Frontal cortex (tissue), 4 donors: ENCODE data around the gene C15orf61. TPM values are rescaled to one million over a fixed set of nuclear protein-coding genes. Genes with fewer than 3 reads are reported as not detected.

ENCODE experiments used
- DNase-seq, 2 donors: peaks; one replicate each; pipeline ENCODE4 v3.0.0; 2012; ENCODE audit warnings: low spot score in 2 of 2
- FAIRE-seq: peaks from 2 replicates; lab custom pipeline; 2012; peaks lifted over from hg19 to GRCh38; lab: Jason Lieb, UNC
- total RNA-seq: library from RNA; depleted of rRNA; stranded (reverse); fragments of >200 nt; gene quantifications from one replicate; pipeline ENCODE4 v1.2.3, GENCODE V29; 2014
- donor health status: control.
- donor health status: control.
- donor health status: control.

Gene C15orf61
- total RNA-seq = 23.6 TPM

DNA sequence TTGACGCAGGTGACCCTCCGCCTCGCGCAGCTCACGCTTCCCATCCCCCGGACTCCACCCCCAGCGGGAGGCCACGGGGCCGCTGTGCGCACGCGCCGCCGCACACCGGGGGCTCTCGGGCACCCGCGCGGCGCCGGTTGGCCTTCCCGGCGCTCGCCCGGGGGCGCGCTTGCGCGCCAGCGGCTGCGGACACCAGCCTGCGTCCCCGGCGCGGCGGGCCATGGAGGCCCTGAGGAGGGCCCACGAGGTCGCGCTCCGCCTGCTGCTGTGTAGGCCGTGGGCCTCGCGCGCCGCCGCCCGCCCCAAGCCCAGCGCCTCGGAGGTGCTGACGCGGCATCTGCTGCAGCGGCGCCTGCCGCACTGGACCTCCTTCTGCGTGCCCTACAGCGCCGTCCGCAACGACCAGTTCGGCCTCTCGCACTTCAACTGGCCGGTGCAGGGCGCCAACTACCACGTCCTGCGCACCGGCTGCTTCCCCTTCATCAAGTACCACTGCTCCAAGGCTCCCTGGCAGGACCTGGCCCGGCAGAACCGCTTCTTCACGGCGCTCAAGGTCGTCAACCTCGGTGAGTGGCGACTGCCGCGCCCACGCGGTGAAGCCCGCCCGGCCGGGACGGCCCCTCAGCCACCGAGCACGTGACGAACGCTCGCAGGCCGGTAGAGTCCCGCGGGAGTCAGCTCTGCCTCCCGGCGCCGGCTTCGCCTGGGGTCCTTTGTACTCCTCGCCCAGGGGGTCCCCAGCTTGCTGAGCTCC is at the start of gene C15orf61:
Gene C15orf61, plus strand, starts transcription at position 103 of the 754 bp plus-strand sequence. Its CDS starts 118 bp downstream, at position 221.
- DNase-seq = peak; percentile 81 to 88
- no peak for FAIRE-seq

DNA sequence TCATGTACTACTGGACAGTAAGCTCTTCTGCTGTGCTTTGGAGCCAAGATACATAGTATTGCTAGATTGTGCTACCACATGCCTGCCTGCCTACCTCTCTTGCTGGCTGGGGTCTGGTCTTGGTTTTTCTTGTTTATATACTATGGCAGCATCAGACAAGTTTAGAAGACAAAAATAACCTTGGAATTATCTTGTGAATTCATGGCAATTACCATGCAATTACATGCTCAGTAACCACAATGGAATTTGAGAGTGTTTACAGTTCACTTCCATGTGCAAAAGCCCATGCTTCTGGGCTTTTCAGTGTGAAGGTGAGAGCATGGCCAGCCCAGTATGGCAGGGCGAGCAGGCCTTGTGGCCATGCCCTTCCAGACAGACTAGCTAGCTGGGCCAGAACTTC is 48.0 kb upstream of the C15orf61 start:
- no peak for FAIRE-seq
- no peak for DNase-seq

GRCh38 chr15:67474405-67475110 is 46.4 kb upstream of the C15orf61 start:
- no peak for FAIRE-seq

GRCh38 chr15:67479781-67480505 is 41.0 kb upstream of the C15orf61 start:
- DNase-seq (no peak), FAIRE-seq (no peak)

More at GRCh38 chr15:67474405-67475110, 46.4 kb upstream of the C15orf61 start:
- DNase-seq = no peak

GRCh38 chr15:67480741-67481140 is 40.2 kb upstream of the C15orf61 start:
- DNase-seq = no peak
- no peak for FAIRE-seq

DNA sequence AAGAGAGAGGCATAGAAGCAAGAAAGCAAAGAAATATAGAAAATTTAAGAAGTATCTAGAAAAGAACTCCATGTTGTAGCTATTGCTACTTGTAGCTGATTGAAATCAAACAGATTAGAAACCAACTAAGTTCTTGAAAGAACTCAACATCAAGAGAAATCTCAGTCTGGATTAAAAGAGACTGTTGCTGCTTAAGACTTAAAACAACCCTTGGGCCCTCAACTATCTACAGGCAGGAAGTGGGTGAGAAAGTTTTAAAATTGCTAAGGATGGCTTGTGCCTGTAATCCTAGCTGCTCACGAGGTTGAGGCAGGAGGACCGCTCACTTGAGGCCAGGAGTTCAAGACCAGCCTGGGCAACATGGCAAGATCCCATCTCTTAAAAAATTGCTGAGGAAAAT is 39.3 kb upstream of the C15orf61 start:
- FAIRE-seq (no peak), DNase-seq (no peak)

- FAIRE-seq = no peak
- DNase-seq = no peak
Measured at GRCh38 chr15:67495585-67495984, 25.3 kb upstream of the C15orf61 start.

DNA sequence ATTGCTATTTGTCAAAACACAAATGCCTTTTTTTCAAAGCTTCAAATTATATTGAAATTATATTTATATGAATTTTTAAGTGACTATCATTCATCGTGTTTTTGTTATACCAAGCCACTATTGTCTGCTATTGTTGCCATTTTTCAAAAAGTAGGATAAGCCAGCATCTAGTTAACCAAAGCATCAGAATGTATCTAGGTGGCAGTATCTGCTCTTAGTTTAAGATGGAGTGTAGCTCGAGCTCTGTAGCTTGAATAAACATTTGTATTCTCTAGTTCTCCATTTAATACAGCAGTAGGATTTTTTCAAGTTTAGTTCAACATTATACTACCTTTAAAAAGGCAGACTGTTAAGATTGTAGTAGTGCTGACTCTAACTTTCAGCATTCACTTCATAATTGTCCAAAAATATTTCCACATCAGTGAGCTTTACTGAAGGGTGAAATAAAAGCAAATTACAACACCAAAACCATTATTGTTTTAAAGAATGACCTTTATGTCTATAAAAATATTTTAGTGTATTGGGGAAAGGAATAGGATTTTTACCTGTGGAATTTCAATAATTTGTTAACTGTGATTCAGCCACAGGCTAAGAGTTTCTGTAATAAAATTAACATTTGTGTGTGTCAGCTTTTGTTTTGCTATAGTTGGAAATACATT is 19.6 kb upstream of the C15orf61 start:
- FAIRE-seq (peak; percentile 96), DNase-seq (peak; percentile 35 to 39)

DNA sequence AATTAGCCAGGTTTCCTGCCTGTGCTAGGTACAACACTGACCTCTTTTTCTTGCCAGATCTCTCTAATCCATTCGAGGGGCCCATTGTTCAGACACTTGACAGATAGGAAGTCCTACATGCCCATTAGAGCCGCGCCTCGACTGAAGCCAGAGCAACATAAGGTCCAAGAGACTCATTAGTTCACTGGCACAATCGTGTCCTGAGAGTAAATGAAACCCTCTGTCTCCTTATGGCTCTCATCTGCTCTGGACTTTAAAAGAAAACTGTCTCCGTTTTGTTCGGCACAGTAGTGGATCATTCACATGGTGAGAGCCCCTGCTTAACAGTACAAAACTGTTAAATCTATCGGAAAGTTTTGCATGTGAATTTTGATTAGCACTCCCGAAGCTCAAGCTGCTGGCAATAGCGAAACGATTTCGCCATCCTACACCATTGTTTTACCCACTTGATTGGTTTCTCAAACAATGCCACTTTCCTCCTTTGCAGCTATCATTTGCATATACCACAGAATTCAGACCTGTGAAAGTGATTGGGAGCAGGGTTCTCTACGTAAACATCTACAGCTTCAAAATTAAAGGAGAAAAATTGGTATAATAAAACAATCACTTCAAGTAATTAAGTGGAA is 19.0 kb upstream of the C15orf61 start:
- no peak for FAIRE-seq
- no peak for DNase-seq

DNA sequence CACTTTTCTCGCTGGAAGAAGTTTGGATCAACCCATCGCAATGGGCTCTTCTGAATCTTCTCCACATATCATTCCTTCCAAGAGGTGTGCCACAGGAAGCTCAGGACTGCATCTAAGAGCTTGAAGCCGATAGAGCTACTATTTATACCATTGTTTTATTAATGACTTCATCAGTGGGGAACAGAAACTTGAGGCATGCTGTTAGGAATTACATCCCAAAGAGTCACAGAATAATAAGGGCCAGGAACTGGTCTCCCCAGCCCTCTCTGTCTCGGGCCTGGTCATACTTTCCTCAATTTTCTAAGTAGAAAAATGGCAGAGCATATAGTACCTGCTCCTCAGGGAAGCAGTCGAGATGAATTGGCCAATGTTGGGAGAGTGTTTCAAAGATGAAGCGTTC is 16.9 kb upstream of the C15orf61 start:
- FAIRE-seq (no peak), DNase-seq (no peak)

GRCh38 chr15:67504796-67505195 is 16.1 kb upstream of the C15orf61 start:
- FAIRE-seq (no peak), DNase-seq (no peak)

GRCh38 chr15:67505675-67506572 is 15.0 kb upstream of the C15orf61 start:
- DNase-seq (no peak), FAIRE-seq (no peak)

DNA sequence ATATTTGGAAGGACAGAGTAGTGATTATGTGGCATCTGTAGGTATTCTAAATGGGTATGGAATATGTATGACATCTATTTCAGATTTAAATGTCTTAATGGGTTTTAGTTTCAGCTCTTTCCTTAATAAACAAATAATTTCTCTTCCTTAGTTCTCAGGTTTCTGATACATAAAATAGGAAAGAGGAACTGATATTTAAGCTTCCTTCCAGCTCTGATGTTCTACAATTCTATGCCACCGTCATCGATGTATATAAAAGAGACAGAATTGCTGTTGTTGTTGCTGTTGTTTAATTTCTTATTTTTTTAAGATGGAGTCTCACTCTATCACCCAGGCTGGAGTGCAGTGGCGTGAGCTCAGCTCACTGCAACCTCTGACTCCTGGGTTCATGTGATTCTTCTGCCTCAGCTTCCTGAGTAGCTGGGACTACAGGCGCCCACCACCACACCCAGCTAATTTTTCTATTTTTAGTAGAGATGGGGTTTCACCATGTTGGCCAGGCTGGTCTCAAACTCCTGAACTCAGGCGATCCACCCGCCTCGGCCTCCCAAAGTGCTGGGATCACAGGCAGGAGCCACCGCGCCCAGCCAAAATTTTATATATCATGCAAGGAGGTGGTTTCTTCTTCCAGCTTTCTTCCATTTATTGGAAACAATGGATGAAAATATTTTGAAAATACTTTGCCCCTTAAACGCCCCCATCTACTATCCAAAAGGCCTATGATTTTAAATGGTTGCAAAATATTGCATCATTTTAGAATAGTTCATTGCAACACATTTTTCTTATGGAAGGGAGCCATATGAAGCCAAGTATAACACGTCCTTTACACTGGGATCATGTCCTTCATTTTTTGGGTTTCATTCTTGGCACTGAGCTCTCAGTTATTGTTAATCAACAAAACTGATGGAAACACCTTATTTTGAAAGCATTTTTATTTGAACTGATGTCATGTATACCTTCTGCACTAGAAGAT is 13.9 kb upstream of the C15orf61 start:
- no peak for FAIRE-seq
- no peak for DNase-seq

GRCh38 chr15:67508407-67508806 is 12.5 kb upstream of the C15orf61 start:
- DNase-seq = no peak

GRCh38 chr15:67509918-67510317 is 11.0 kb upstream of the C15orf61 start:
- DNase-seq (no peak), FAIRE-seq (no peak)

More at GRCh38 chr15:67508407-67508806, 12.5 kb upstream of the C15orf61 start:
- FAIRE-seq = peak; percentile 40

DNA sequence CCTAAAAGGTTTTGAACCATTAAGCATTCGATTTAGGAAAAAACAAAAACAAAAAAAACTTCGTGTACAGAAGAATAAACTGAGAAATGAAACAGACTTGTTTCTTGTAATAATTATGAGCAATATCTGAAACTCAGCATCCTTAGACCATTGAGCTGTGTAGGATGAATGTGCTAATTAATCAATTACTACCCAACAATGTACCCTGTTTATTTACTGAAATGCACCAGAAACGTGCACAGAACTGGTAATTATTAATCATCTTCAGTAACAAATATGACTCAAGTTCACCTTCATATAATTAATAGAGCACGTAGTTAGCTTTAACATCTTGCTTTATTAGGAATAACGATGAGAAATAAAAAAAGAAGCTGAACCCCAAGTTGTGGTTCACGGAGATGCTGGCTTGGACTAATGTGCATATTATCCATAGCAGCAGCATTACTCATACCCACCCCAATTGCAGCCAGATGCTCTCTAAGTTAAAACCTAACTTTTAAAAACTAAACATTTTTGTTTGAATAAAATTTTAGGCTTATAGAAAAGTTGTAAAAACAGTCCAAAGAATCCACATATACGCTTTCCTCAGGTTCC is 10.2 kb upstream of the C15orf61 start:
- FAIRE-seq (no peak), DNase-seq (no peak)

DNA sequence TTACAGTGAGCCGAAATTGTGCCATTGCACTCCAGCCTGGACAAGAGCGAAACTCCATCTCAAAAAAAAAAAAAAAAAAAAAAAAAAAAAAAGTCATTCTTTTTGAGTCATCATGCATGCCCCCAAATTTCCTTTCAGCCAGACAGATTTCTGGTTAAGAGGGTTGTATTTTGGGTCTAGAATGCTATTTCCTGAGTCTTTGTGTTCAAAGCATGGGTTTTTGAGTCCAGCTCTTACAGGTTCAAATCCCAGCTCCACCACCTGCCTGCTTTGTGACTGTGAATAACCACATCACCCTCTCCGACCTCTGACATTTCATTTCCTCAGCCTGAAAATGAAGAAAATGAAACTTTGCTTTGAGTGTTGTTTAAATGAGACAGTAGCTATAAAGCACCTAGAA is 9.3 kb upstream of the C15orf61 start:
- DNase-seq = no peak
- no peak for FAIRE-seq
